ENCODE data around the gene CORO1C.

CORO1C gene

GRCh38 chr12:108727868-108728735 lies 3.2 kb downstream of the CORO1C start:
- DNase-seq: no peak

- DNase-seq: no peak
These were observed 4.2 kb downstream of the CORO1C start for GRCh38 chr12:108727161-108727560.

DNA sequence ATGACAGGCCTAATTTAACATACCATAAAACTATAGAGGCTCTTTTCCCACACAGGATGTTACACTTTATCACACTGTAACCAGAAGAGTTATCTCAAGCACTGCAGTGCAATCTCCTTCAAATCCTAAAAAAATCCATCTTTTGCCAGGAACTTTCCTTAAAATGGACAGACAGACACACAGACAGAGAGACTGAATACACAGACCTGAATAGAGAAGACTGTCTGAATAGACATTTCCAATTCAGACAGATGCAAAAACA lies 6.5 kb downstream of the CORO1C start:
- DNase-seq: no peak

DNA sequence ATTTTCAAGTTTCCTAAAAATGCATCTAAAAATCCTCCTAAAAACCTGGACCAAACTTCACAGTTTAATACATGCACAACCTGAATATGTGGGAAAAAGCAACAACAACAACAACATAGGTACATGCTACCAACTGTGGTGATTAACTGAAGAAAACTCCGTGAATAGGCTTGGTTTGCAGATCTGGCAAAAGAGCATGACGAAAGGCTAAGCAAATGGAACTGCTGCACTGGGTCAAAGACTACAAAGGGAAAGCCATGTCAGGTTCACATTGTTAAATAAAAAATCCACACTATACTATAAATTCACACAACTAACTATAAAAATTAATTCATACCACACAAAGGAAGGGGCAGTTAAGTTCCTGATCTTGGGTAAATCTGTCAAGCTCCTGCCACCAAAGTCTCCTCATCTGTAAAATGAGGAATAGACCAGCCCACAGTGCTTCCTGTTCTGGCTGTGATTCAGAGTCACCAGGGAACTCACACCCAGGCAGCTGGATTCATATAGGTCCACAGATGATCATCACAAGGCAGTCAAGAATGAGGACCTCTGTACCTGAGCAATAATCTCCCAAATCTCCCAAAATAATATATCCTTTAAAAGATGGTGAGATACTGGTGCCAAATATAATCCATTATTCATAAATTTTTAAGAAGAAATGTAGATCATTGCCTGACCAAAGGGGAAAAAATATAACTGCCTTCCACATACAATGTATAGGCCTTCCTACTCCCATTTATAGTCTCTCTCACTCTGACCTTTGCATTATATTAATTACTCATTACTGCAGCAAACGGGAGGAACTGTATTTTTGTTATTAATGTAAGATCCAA lies 7.0 kb downstream of the CORO1C start:
- peak in 1 of 58 donors; percentile 15 for DNase-seq

DNA sequence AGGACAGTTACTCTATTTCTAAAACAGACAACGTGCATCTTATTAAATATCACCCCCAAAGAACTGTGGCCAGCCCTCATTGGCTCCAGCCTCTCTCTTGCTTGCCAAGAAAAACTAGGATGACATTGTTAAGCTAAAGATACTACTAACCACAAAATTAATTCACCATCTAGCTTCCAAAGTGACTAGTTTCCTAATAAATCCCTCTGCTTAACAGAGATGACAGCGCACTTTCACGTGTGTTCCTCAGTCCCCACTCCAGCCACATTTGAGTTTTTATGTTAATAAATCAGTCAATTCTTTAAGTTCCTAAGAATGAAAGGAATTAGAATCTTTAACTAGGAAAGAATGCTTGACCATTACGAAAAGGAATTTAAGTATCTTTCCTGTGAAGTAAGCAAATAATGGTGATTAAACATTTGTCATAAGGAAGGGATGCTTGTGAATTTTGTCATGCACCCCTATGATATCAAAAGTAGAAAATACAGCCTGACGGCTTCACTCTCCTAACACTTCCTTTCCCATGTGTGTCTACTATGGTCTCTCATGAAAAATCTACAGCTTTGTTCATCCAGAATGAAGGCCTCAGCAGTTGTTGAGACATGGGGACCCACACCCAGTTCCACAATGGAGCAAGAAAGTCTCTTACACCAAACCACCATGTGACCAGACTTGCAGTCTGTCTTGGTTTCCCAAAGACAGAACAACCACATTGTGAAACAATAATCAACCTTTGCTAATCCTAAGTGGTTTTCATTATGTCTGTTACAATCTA lies 8.1 kb downstream of the CORO1C start:
- no peak for DNase-seq

GRCh38 chr12:108722463-108722862 lies 8.9 kb downstream of the CORO1C start:
- DNase-seq: no peak

DNA sequence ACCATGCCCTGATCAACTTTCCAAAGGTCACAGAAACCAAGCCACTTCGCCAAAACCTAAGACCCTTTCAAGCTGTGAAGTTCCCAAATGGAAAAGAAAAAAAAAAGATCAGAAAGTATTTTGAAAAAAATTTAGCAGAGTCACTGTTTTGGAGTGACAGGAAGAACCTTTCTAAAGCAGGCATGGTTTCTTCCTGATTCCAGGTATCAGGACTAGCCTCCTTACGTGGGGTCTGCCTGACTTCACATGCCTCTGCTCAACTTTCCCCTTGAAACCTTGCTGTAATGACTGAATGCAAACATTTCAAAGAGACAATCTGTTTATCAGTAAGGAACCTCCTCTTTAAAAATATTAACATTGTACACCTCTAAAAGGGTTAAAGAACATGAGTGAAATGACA lies 9.5 kb downstream of the CORO1C start:
- DNase-seq: no peak

GRCh38 chr12:108720757-108721514 lies 10.4 kb downstream of the CORO1C start:
- DNase-seq: no peak

GRCh38 chr12:108717243-108717642 lies 14.1 kb downstream of the CORO1C start:
- no peak for DNase-seq

- DNase-seq: no peak
These were observed 16.5 kb downstream of the CORO1C start for GRCh38 chr12:108714866-108715265.

- DNase-seq: no peak
These were observed 17.8 kb downstream of the CORO1C start for GRCh38 chr12:108713471-108713870.

- DNase-seq: no peak
These were observed 18.5 kb downstream of the CORO1C start for GRCh38 chr12:108712925-108713203.

DNA sequence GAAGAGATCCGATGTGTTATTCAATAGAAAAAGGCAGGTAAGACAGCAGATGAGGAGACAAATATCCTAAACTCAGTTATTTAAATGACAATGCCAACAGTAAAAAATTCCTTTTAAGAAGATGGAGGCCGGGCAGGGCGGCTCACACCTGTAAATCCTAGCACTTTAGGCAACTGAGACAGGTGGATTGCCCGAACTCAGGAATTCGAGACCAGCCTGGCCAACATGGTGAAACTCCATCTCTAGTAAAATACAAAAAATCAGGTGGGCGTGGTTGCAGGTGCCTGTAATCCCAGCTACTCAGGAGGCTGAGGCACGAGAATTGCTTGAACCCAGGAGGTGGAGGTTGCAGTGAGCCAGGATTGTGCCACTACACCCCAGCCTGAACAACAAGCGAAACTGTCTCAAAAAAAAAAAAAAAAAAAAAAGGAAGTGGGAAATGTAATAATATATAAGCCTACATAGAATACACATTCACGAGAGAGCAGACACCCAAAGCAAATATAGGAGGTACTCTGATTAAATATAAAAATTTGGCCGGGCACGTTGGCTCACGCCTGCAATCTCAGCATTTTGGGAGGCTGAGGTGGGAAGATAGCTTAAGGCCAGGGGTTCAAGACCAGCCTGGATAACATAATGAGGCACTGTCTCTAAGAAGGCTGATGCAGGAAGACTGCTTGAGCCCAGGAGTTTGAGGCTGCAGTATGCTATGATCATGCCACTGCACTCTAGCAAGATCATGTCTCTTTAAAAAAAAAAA lies 19.0 kb downstream of the CORO1C start:
- DNase-seq: no peak

DNA sequence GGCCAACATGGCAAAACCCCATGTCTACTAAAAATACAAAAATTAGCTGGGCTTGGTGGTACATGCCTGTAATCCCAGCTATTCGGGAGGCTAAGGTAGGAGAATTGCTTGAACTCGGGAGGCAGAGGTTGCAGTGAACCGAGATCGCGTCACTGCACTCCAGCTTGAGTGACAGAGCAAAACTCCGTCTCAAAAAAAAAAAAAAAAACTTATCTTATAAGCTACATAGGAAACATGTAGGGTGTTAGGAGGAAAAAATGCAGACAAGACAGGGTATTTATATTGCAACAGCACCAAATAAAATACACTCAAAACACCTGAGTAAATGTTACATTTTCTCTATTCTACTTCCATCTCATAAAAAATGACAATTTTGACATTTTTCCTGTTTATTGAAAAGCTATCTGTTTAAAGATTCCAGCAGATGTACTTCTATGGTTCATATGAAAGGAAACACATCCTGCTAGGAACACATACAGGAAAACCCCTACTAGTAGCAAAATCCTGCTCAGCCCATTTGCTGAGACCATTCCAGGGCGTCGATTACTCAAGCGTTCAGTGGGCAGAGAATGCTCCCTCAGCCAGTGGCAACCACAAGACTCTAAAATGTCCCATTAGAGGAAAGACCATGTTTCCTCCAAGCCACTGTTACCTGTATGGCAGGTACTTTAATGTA lies 19.7 kb downstream of the CORO1C start:
- no peak for DNase-seq

GRCh38 chr12:108709697-108710096 lies 21.6 kb downstream of the CORO1C start:
- no peak for DNase-seq

- no peak for DNase-seq
These were observed 26.8 kb downstream of the CORO1C start for GRCh38 chr12:108704527-108704926.

DNA sequence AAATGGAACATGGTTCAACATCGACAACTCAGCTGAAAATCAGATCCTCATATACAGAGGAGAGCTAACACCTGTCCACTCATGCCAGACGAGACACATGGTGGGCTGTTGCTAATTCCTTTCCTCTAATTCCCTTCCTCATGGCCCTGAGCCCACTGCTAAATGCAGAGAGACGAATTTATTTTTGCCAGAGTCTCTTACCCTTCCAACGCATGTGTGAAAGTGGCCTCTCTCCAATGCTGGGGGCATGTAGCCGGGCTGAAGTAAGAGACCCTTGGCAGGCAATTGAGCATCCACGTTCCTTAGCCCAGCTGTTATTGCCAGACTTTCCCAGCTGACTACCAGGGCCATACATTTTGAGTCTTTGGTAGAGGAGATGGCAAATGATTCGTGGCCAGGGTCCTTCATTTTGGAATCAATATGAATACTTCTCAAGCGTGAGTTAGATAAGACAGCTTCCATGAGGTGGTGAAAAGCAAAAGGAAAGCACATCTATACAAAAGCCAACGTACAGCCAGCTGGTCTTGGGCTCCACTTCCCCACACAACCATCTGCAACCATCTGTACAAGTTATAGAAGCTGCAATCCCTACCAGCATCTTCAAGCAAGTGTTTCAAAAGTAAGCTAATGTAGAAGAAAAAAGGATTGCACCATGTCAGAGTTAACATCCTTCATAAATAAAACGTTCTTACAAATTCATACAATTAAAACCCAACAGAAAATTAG lies 28.6 kb downstream of the CORO1C start:
- peak in 10 of 58 donors; percentile 5 to 52 (median 32) for DNase-seq

DNA sequence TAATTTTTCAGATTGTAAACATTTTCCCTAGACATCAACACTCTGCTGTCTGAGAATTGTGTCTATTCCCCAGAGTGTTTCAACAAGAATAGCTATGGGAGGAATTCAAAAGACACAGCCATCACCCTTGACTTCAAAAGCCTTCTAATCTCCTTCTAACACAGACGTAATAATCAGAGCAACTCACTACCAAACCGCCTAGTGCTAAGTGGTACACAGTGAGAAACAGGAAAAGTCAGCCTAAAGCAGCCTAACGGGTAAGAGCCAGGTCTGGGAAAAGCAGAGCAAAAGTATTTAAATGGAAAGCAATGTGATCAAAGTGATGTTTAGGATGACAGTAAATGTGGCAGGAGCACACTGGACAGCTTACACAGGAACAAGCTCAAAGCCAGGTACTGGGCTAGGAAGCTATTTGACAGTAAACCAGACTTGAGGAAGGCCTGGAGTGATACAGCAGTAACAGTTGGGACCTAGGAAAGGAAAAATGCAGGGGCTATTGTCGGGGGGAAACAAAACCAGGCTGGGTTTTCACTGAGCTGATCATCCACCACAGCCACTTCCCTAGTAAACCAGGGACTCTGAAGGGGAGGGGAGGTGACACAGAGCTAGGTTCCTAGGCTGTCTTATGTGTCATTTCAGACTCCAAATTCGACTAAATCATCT lies 29.4 kb downstream of the CORO1C start:
- DNase-seq: no peak
